T-helper 17 cell (primary cell): Measurements from ENCODE around the gene GFRA1. TPM values are rescaled to one million over a fixed set of nuclear protein-coding genes. Genes with fewer than 3 reads are reported as not detected.

Source experiments
- ATAC-seq: fragments of 150-1000 bp; cut with Tn5 transposase; 2 replicates; pipeline ENCODE4 v1.10.0; 2021; ENCODE audit warnings: mild to moderate bottlenecking, moderate library complexity
- DNase-seq, 3 donors: peaks; one replicate each; pipeline versions ENCODE4 v3.0.0 to v3.0.0-alpha.2; 2020 to 2021
- H3K9me3 ChIP-seq: one replicate; pipeline ENCODE4 v1.7.0; 2013; ENCODE audit warnings: low read length, mild to moderate bottlenecking; ENCODE audit not compliant: control insufficient read depth, poor library complexity, severe bottlenecking
- H3K27ac Mint-ChIP-seq: one replicate; pipeline ENCODE4 v1.8.0; 2022; ENCODE audit warnings: mild to moderate bottlenecking, moderate library complexity, mixed read lengths
- H3K27me3 Mint-ChIP-seq: one replicate; pipeline ENCODE4 v1.8.0; 2022; ENCODE audit warnings: mixed read lengths
- H3K36me3 Mint-ChIP-seq: one replicate; pipeline ENCODE4 v1.8.0; 2022; ENCODE audit warnings: low read depth, mixed read lengths
- H3K4me1 Mint-ChIP-seq: one replicate; pipeline ENCODE4 v1.8.0; 2022; ENCODE audit warnings: mild to moderate bottlenecking, mixed read lengths
- H3K4me3 Mint-ChIP-seq: one replicate; pipeline ENCODE4 v1.8.0; 2022; ENCODE audit warnings: mild to moderate bottlenecking, moderate library complexity, mixed read lengths
- total RNA-seq, 4 donors: library from RNA in 2 of 4; stranded (reverse) in 2 of 4; gene quantifications; one replicate each; pipeline ENCODE4 v1.2.3 and lab custom pipeline; 2022 to 2026

The GFRA1 gene
- total RNA-seq, 2 donors from 2014 or later, result not detected

DNA sequence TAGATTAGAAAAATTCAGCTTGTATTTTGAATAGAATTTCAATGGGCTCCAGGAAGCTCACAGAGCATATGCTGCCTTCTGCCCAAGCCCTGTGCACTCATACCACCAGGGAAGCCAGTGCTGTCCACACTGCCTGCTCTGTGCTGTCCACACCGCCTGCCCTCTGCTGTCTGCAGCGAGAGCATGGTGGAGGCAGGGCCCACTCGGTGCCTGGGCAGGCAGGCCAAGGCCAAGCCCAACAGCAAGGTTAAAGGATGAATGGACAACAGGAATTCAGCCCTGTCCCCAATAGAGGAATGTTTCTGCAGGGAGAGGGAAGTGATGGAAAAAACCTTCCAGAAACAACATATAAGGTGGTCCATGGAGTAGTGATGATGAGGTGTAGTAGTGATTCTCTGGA is 146.8 kb downstream of the GFRA1 start:
- H3K4me3 Mint-ChIP-seq, result no peak overlapping the region
- H3K4me1 Mint-ChIP-seq, result no peaks in the 10 kb centered on the region
- no peak for DNase-seq
- H3K27ac Mint-ChIP-seq, result no peak overlapping the region
- H3K9me3 ChIP-seq, result no peaks in the 10 kb centered on the region
- ATAC-seq, result no peak
- no peaks in the 10 kb centered on the region for H3K36me3 Mint-ChIP-seq
- no peaks in the 10 kb centered on the region for H3K27me3 Mint-ChIP-seq

DNA sequence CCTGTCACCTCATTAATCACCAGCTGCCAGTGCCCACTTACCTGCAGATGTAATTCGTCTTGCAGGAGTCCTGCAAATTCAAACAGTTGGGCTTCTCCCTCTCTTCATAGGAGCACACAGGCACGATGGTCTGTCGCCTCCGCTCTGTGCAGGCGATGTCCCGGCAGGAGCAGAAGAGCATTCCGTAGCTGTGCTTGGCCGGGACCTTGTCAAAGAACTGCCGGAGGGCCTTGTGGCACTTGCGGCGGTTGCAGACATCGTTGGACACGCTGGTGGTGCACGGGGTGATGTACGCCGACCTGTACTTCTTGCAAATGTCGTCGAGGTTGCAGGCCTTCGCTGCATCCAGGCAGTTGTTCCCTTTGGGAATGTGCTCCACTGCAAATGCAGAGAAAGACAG is 147.8 kb downstream of the GFRA1 start:
- Mint-ChIP-seq H3K4me1 (no peaks in the 10 kb centered on the region), H3K36me3 (no peaks in the 10 kb centered on the region), H3K27me3 (no peaks in the 10 kb centered on the region), H3K4me3 (no peak overlapping the region), H3K27ac (no peak overlapping the region)
- H3K9me3 ChIP-seq, result no peaks in the 10 kb centered on the region
- ATAC-seq (no peak), DNase-seq (no peak)

GRCh38 chr10:116124777-116125176 is 148.2 kb downstream of the GFRA1 start:
- Mint-ChIP-seq H3K4me1 (no peaks in the 10 kb centered on the region), H3K4me3 (no peak overlapping the region), H3K27ac (no peak overlapping the region), H3K27me3 (no peaks in the 10 kb centered on the region), H3K36me3 (no peaks in the 10 kb centered on the region)
- ATAC-seq (no peak), DNase-seq (no peak)
- no peaks in the 10 kb centered on the region for H3K9me3 ChIP-seq

DNA sequence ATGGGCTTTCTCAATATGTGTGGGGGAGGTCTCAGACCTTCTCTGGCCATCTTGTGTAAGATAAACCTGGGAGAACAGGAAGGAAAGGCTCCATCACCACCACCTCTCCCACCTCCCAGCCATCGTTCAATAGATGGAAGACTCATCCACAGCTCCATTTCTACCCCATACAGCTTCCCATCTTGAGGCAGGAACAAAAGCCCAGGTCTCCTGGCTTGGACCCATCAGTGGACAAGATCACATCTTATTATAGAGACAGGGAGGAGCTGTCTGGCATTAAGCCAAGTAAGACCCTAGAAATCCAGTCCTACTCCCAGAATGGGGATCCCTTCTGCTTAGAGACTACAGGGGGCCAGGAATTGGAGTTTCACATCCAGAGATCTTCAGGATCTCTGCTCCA is 150.3 kb downstream of the GFRA1 start:
- DNase-seq (no peak), ATAC-seq (no peak)
- Mint-ChIP-seq H3K4me1 (no peaks in the 10 kb centered on the region), H3K27ac (no peak overlapping the region), H3K4me3 (no peak overlapping the region), H3K36me3 (no peaks in the 10 kb centered on the region), H3K27me3 (no peaks in the 10 kb centered on the region)
- H3K9me3 ChIP-seq, result no peaks in the 10 kb centered on the region

DNA sequence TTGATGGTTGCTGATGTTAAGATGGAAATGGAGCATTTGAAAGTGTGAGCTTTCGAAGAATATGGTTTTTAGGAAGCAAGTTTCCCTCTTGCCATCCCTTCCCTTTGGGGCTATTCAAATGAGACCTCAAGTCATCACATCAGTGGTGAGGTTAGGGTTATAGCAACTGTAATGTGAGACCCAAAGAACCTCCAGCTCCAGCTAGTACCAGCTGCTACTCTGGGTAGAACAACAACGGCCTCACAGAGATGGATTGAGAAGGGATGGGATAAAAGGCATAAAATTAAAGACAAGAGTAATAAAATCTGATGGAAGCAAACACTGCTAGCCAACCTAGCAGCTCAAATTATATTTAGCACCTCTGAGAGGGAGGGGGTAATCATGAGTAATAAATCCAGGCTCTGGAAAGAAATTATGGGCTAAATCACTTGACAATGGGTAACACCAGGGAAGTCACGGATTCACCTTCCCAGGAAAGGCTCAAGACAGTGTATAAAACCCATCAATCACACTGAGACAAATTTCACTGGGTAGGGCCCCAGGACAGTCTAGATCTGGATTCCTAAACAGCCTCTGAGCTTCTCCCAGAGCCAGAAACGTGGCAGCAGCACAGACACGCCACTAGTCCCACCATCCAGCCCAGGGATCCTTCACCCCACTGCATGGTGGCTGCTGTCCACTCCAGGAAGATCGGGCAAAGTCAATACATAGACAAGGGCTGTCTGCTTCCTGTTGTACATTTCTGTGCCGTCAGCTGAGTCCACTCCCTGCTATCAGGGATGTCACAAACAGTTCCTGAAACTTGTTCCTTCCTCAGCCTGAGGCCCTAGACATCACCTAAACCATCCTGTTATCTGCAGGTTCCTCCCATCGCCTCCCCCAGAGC is 151.1 kb downstream of the GFRA1 start:
- no peaks in the 10 kb centered on the region for H3K4me1 Mint-ChIP-seq

DNA sequence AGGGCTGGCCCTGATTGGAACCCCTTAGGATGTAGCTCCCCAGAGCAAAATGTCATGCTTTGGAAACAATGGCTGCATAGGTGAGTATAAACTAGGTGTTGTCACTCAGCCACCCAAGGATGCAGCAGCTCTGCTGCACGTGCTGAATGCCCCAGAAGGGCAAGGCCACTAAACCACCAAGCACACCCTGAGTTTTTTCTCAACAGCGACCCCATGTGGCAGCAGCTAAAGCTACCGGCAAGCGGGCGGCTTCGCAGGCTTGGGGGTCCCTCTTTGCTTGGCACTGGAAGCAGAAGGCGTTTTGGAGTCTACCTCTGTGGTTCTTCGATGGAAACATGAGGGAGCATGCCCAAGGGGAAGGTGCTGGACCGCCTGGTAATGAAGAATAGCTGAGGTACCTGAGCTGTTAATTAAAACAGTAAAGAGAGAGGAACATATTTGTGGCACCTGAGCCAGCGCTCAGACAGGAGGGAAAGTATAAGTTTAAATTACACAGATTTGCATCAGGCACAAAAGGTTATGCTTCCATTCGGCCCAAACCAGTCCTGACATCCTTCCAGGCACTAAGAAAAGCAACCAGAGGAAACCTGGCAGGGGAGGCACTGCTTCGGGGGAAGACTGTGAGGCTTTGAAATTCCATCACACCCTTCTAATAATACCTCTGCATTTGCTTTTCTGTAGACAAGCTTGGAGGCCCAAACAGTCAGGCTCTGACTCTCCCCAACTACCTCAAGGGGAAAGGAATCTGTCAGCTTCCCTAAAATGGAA is 152.1 kb downstream of the GFRA1 start:
- no peaks in the 10 kb centered on the region for H3K4me1 Mint-ChIP-seq

More for the DNA sequence above, 151.1 kb downstream of the GFRA1 start:
- H3K27ac Mint-ChIP-seq, result no peak overlapping the region
- ATAC-seq (no peak), DNase-seq (no peak)
- H3K27me3 Mint-ChIP-seq, result no peaks in the 10 kb centered on the region
- no peaks in the 10 kb centered on the region for H3K36me3 Mint-ChIP-seq
- H3K4me3 Mint-ChIP-seq, result no peak overlapping the region
- H3K9me3 ChIP-seq, result no peaks in the 10 kb centered on the region

GRCh38 chr10:116118847-116119246 is 154.2 kb downstream of the GFRA1 start:
- H3K9me3 ChIP-seq, result no peaks in the 10 kb centered on the region
- DNase-seq (no peak), ATAC-seq (no peak)
- Mint-ChIP-seq H3K27me3 (no peaks in the 10 kb centered on the region), H3K4me1 (no peaks in the 10 kb centered on the region), H3K27ac (no peak overlapping the region), H3K4me3 (no peak overlapping the region), H3K36me3 (no peaks in the 10 kb centered on the region)

More for the DNA sequence above, 152.1 kb downstream of the GFRA1 start:
- no peak overlapping the region for H3K27ac Mint-ChIP-seq
- no peak overlapping the region for H3K4me3 Mint-ChIP-seq
- DNase-seq (no peak), ATAC-seq (no peak)
- no peaks in the 10 kb centered on the region for H3K36me3 Mint-ChIP-seq
- H3K27me3 Mint-ChIP-seq, result no peaks in the 10 kb centered on the region
- no peaks in the 10 kb centered on the region for H3K9me3 ChIP-seq

DNA sequence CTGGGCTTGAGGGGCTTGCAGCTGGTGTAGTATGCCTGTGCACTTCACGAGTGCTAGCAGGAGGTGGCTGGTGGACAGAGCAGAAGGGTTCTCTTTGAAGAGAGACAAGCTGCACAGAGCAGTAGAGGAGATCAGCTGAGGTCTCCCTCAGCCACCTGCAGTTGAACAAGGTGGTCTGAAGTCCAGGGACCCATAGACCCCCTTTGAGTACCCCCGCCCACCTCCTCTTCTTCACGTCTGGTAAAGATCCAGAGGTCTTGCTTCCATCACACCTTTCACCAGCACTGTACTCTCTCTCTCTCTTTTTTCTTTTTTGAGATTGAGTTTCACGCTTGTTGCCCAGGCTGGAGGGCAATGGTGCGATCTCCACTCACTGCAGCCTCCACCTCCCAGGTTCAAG is 157.2 kb downstream of the GFRA1 start:
- Mint-ChIP-seq H3K36me3 (no peaks in the 10 kb centered on the region), H3K4me1 (no peaks in the 10 kb centered on the region), H3K27ac (no peak overlapping the region), H3K27me3 (no peaks in the 10 kb centered on the region), H3K4me3 (no peak overlapping the region)
- H3K9me3 ChIP-seq, result no peaks in the 10 kb centered on the region
- DNase-seq (no peak), ATAC-seq (no peak)

DNA sequence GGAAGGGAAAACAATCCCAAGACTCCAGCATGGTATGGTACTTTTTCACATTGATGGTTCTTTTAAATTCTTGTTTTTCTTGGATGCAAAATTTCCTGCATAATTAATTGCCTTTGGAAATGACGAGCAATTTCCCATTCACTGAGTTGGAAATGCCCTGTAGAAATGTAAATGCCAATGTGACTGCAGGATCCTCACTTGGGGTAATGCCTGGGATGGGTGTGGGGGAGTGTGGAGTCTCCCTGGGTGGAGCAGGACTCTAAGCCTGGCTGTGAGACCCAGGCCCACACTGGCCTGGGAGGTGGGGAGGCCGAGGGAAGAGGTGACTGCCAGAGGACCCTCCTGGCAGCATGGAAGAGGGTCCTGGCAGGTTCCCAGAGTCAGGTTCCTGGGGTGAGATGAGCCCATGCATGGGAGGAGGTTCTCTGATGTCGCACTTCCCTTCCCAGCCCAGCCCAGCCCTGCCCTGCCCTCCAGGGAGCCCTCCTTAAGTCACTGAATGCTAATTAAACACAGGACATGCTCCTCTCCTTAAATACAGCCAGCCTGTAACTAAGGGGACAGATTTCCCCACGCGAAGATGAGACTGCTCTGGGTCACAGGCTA is 157.9 kb downstream of the GFRA1 start:
- no peaks in the 10 kb centered on the region for H3K9me3 ChIP-seq
- H3K36me3 Mint-ChIP-seq, result no peaks in the 10 kb centered on the region

GRCh38 chr10:116113721-116114501 is 159.1 kb downstream of the GFRA1 start:
- ATAC-seq, result no peak
- no peaks in the 10 kb centered on the region for H3K36me3 Mint-ChIP-seq
- H3K4me3 Mint-ChIP-seq, result no peak overlapping the region
- no peak overlapping the region for H3K27ac Mint-ChIP-seq
- H3K9me3 ChIP-seq, result no peaks in the 10 kb centered on the region
- DNase-seq, result no peak
- no peaks in the 10 kb centered on the region for H3K4me1 Mint-ChIP-seq
- no peaks in the 10 kb centered on the region for H3K27me3 Mint-ChIP-seq

More for the DNA sequence above, 157.9 kb downstream of the GFRA1 start:
- no peak for DNase-seq
- Mint-ChIP-seq H3K4me3 (no peak overlapping the region), H3K4me1 (no peaks in the 10 kb centered on the region), H3K27ac (no peak overlapping the region), H3K27me3 (no peaks in the 10 kb centered on the region)
- ATAC-seq, result no peak

DNA sequence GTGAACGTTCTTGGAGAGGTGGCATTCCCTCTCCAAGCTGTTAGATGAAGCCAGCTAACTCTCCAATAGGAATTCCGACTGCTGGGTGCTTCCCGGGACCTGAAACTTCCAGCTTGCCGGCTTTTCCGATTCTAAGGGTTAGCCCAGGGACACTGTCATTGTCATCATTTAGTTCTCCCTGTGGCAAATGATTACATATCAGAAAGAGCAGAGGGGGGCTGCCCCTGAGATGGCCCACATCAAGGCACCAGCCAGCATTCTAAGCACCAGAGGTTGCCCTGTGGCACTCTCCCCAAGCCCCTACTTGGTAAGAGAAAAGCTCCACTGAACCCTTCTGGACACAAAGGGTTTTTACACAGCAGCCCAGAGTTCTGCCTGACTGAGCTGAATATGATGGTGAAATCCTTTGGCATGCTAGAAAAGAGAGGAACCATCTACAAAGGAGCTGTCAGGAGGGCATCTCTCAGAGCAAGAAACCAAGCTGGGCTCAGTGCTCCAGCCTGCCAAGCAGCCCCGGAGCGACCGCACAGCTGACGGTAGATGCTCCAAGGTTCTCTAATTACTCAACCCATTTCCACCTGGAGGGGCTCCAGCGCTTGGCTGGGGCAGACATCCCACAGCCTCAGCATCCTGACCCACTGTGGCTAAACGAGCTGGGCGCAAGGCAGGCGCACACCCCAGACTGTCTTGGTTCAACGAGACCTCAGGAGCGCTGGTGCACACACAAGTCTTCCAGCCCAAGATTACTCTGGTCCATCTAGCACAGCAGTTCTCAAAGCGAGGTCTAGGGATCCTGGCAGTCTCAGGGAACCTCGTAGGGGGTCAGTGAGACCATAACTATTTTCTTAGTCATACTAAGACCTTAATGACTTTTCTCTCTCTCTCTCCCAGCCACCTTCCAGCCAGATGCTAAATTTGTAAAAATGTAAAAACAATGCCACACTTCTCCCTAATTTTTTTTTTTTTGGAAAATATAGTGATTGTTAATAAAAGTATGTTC is 160.5 kb downstream of the GFRA1 start:
- Mint-ChIP-seq H3K27ac (no peak overlapping the region), H3K4me3 (no peak overlapping the region), H3K27me3 (no peaks in the 10 kb centered on the region), H3K36me3 (no peaks in the 10 kb centered on the region), H3K4me1 (no peaks in the 10 kb centered on the region)
- no peak for DNase-seq
- no peaks in the 10 kb centered on the region for H3K9me3 ChIP-seq
- ATAC-seq, result no peak

DNA sequence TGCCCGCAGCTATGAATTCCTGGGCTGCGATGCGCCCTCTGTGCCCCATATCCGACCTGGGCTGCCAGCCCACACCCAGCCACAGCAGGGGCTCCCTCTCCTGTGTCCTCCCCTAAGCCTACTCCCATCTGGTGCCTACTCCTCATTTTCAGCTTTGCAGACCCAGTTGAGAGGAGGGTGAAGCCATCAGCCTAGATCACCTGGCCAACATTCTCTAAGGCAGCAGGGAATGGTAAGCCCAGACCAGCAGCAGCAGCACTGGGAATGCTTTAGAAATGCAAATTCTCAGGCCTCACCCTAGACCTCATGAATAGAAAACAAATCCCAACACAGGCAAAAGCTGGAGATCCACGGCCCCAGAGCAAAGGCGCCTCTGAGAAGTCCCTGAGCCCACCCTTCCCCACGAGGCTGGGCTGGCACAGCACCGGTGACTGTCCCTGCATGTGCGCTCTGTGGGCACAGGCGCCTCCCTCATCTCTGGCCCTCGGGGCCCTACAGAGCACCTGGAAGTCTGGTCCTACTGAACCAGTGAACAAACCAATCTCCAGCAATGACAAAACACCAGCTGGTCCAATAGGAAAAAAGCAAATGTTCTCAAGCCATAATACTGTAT is 161.4 kb downstream of the GFRA1 start:
- no peak overlapping the region for H3K27ac Mint-ChIP-seq
- H3K27me3 Mint-ChIP-seq, result no peaks in the 10 kb centered on the region
- ATAC-seq, result no peak
- DNase-seq, result no peak
- H3K36me3 Mint-ChIP-seq, result no peaks in the 10 kb centered on the region
- H3K4me3 Mint-ChIP-seq, result no peak overlapping the region
- no peaks in the 10 kb centered on the region for H3K4me1 Mint-ChIP-seq
- H3K9me3 ChIP-seq, result no peaks in the 10 kb centered on the region
